GM18868 (cell line): Measurements from ENCODE around the gene ACAD10.
A peak's percentile ranks its signal among the peaks of the same experiment; 100 is the strongest.

Experiments
- ATAC-seq: cut with Tn5 transposase; IDR thresholded peaks from one replicate; pipeline ENCODE4 v1.9.1; 2021; ENCODE audit warnings: mild to moderate bottlenecking, moderate library complexity; ENCODE audit not compliant: unreplicated experiment

ACAD10 gene

DNA sequence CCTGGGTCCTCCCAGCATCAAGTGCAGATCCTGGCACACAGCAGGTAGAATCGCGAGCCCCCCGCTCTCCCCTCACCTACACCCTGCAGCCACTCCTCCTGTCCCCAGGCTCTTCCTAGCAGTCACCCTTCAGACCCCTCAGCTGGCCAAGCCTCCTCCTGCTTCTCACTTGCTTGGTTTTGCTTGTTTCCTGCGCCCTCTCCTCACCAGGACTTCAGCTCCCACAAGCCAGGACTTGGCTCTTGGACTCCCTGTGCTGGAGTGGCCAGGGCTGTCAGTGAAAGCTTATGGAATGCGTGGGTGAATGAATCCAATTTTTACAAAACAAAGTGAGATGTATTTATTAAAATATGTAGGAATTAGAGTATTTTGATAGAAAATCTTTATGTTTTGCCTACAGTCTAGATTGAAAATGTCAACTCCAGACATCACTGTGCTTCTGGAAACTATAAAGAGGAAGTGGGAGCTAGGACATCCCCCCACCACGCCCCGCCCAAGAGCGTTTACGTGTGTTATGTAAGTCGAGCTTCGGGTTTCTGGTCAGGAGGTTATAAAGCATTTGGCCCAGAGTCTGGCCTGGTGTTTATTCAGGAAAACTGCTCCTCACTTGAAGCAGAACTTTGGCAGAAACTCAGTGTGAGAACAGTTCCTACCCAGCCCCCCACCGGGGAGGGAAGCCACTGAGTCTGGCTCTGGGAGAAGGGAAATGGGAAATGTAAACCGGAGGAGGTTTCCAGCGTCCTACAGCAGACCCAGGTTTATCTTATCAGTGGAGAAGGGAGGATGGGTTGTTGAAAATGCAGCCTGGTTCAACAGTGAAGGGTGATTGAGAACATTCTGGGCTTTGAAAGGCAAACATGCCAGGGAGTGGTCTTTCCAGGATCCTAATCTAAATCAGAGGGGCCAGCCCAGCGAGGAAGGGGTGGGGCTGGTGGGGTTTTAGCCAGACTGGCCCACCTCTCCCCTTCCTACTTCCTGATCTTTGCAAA is 89.6 kb downstream of the ACAD10 start:
- ATAC-seq: peak; percentile 72

DNA sequence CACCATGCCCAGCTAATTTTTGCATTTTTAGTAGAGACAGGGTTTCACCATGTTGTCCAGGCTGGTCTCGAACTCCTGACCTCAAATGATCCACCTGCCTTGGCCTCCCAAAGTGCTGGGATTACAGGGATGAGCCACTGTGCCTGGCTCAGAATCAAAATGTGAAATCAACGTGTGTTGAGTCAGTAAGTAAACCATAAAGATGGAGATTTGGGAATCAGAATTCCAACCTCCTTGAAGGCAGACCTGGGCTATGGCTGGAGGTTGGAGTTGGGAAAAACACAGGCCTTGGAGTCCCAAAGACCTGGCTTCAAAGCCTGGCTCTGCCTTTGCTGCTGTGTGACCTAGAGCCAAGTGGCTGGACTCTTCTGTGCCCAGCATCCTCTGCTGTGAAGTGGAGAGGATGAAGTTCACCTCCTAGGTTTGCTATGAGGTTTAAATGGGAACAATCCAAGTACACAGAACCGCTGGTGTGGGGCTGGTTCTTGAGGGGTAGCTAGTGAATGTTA is 91.0 kb downstream of the ACAD10 start:
- ATAC-seq: no peak

- no peak for ATAC-seq
Observed at GRCh38 chr12:111777345-111778045, 91.6 kb downstream of the ACAD10 start.

GRCh38 chr12:111780166-111780565 is 94.3 kb downstream of the ACAD10 start:
- no peak for ATAC-seq

DNA sequence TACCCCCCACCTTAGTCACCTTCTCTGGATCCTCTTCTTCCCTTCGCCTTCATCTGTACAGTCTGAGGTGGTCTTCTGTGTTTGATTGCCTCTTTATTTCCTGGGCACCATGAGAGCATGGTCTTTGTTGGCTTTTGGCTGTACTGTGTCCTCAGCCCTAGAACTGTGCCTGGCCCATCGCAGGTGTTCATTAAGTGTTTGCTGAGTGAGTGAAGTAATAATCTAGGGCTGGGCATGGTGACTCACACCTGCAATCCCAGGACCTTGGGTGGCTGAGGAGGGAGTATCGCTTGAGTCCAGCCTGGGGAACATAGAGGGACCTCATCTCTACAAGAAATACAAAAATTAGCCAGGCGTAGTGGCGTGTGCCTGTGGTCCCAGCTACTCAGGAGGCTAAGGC is 94.8 kb downstream of the ACAD10 start:
- ATAC-seq: no peak

DNA sequence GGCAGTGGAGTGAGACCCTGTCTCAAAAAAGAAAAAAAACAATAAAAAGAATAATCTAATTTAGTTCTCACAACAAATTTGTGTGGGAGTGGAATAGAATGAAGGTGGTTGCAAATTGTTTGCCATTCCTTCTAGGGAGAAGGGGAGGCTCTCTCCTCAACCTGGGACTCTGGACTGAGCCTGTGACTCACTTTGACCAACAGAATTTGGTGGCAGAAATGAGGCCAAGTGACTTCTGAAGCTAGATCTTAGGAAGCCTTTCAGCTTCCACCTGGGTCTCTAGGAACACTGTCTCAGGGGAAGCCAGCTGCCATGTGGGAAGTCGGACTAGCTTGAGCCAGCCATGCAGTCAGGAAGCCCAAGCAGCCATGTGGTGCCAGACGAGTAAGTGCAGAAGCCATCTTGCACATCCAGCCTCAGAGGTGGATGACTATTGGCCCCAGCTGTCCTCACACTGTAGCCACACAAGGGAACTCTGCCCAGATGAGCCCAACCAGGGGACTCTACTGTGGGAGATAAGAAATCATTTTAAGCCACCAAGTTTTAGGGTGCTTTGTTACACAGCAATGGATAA is 95.3 kb downstream of the ACAD10 start:
- no peak for ATAC-seq

GRCh38 chr12:111783046-111783445 is 97.2 kb downstream of the ACAD10 start:
- ATAC-seq: no peak

- ATAC-seq: no peak
Observed at GRCh38 chr12:111784953-111785352, 99.1 kb downstream of the ACAD10 start.

DNA sequence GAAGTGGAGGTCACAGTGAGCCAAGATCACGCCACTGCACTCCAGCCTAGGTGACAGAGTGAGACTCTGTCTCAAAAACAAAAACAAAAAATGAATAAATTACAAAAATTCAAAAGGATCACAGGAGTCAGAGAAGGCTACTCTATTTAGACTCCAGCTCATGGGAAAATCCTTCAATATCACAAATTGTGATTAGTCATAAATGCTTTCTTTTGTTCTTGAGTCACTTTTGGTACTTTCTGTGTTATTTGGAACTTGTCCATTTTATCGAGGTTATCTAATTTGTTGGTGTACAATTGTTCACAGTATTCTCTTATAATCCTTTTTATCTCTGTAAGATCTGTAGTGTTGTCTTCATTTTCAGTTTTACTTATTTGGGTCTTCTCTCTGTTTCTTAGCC is 99.8 kb downstream of the ACAD10 start:
- ATAC-seq: no peak

DNA sequence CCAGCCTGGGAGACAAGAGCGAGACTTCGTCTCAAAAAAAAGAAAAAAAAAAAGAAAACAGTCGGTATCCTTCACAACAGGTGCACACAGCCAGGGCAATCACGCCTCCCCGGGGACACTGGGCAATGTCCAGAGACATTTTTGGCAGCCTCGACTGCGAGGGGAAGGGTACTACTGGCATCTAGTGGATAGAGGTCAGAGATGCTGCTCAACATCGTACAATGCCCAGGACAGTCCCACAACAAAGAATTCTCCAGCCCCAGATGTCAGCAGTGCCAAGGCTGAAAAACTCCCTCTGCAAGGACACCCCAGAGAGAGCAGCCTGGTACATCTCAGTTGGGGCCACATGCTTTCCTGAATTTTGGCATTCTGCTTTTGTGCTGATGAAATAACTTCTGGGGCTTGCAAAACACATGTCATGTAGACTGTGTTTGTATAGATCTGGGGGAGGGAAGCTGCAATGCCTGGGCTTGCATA is 102.4 kb downstream of the ACAD10 start:
- no peak for ATAC-seq

DNA sequence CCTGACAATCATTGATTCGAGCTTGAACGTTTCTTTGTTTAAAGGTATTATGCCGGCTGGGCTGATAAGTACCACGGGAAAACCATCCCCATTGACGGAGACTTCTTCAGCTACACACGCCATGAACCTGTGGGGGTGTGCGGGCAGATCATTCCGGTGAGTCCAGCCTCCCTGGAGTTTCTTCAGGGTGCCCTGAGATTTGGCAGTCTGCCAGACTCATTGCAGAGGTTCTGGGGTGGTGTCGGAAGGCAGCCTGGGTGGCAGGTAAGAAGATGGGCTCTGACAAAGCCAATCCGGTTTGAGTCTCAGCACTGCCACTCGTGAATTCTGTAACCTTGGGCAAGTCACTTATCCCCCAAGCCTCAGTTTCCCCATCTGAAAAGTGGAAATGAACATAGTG is 103.9 kb downstream of the ACAD10 start:
- ATAC-seq: no peak

GRCh38 chr12:111791507-111791906 is 105.7 kb downstream of the ACAD10 start:
- ATAC-seq: no peak

- ATAC-seq: no peak
Observed at GRCh38 chr12:111792155-111792855, 106.5 kb downstream of the ACAD10 start.

GRCh38 chr12:111792856-111793235 is 107.0 kb downstream of the ACAD10 start:
- ATAC-seq: no peak

- no peak for ATAC-seq
Observed at GRCh38 chr12:111798182-111798581, 112.3 kb downstream of the ACAD10 start.

DNA sequence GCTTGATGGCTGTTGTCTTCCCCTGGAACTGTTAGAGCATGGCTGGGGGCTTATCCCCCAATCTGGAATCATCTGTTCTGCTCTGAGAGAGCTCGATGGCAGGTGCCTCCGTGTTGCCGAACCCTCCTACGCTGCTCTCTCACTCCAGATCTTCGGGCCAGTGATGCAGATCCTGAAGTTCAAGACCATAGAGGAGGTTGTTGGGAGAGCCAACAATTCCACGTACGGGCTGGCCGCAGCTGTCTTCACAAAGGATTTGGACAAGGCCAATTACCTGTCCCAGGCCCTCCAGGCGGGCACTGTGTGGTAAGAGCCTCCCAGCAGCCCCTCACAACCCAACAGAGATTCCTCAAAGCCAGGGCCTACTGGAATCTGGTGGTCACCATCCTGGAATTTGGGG is 113.9 kb downstream of the ACAD10 start:
- no peak for ATAC-seq

- ATAC-seq: no peak
Observed at GRCh38 chr12:111803038-111803626, 117.3 kb downstream of the ACAD10 start.

GRCh38 chr12:111803851-111804250 is 118.0 kb downstream of the ACAD10 start:
- ATAC-seq: no peak

DNA sequence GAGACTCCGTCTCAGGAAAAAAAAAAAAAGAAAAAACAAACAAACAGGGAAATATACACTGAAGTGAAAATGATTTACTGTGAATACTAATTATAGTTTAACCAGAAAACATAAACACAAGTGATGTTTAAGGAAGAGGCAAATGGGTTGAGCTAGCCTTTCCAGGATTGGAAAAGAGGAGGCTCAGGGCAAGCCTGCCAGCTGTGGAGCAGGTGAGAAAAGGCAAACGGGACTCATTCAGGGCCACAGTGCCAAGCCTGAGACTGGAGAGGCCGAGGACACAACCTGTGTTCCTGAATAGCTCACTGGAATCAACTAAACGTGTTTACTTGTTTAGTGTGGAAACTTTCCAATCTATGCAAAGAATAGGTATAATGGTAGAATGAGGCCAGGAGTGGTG is 120.5 kb downstream of the ACAD10 start:
- no peak for ATAC-seq
